Lower lobe of right lung (tissue), 2 donors: Measurements from ENCODE around the gene STMP1. TPM values are rescaled to one million over a fixed set of nuclear protein-coding genes. Genes with fewer than 3 reads are reported as not detected.
A peak's percentile ranks its signal among the peaks of the same experiment; 100 is the strongest.
"Not testable (repeated sequence)": the region's sequence is repeated elsewhere in the genome, so short reads cannot be mapped to it uniquely, and the experiment has no call there.

Experiments
- ATAC-seq, 2 donors: fragments of 200-7000 bp; cut with Tn5 transposase; one replicate each; pipeline ENCODE4 v1.9.1; 2020 to 2022; ENCODE audit warnings: mild to moderate bottlenecking in 2 of 2, moderate library complexity in 2 of 2
- DNase-seq: peaks from one replicate; pipeline ENCODE4 v3.0.0-alpha.2; 2020
- H3K27ac ChIP-seq: fragments of 200-600 bp; one replicate; pipeline ENCODE4 v1.8.0; 2022
- H3K27me3 ChIP-seq: fragments of 200-600 bp; one replicate; pipeline ENCODE4 v1.8.0; 2022; ENCODE audit warnings: low read depth
- H3K36me3 ChIP-seq: fragments of 200-600 bp; one replicate; pipeline ENCODE4 v1.8.0; 2022; ENCODE audit warnings: mild to moderate bottlenecking
- H3K4me1 ChIP-seq: fragments of 200-600 bp; one replicate; pipeline ENCODE4 v1.8.0; 2022
- H3K4me3 ChIP-seq: fragments of 200-600 bp; one replicate; pipeline ENCODE4 v1.8.0; 2022; ENCODE audit warnings: mild to moderate bottlenecking
- H3K9me3 ChIP-seq: fragments of 200-600 bp; one replicate; pipeline ENCODE4 v1.8.0; 2022
- CTCF ChIP-seq: fragments of 200-600 bp; IDR thresholded peaks from one replicate; pipeline ENCODE4 v1.8.0; 2022; ENCODE audit warnings: antibody characterized with exemption, mild to moderate bottlenecking
- intact Hi-C: fragments of 100-400 bp; cut with DNase I; formaldehyde crosslinking; loops from one replicate; pipeline ENCODE4 v1.11.0; 2022
- total RNA-seq: library from RNA; stranded (reverse); fragmentation: NEBNext Ultra II Directional; extraction: Animal tissue kit (Norgen Biotek cat#: 25700); gene quantifications from one replicate; pipeline ENCODE4 v1.2.1, GENCODE V29; 2021
- donor health status: DM: no; HTN: yes; CAD: no; lungs with severe emphysema.

STMP1 gene
- total RNA-seq, 1 donor from 2014 or later = 24.3 TPM

- H3K36me3 ChIP-seq = peaks cover 94% of the 10 kb centered on the region
- H3K9me3 ChIP-seq = no peaks in the 10 kb centered on the region
- H3K27ac ChIP-seq = no peak overlapping the region
- ATAC-seq = peak; percentile 65 to 68
- no peaks in the 10 kb centered on the region for H3K27me3 ChIP-seq
- no peak overlapping the region for H3K4me3 ChIP-seq
- peak; percentile 87 for TF ChIP-seq CTCF
- no peak for DNase-seq
- no peaks in the 10 kb centered on the region for H3K4me1 ChIP-seq
- intact Hi-C loops = no loop called here
These were observed 41.1 kb upstream of the STMP1 start for GRCh38 chr7:135620980-135621850.

- H3K27ac ChIP-seq = no peak overlapping the region
- H3K36me3 ChIP-seq = peaks cover 98% of the 10 kb centered on the region
- no peak for DNase-seq
- no peak for TF ChIP-seq CTCF
- no peaks in the 10 kb centered on the region for H3K9me3 ChIP-seq
- H3K4me3 ChIP-seq = no peak overlapping the region
- no peaks in the 10 kb centered on the region for H3K27me3 ChIP-seq
- no peaks in the 10 kb centered on the region for H3K4me1 ChIP-seq
- no peak for ATAC-seq
- intact Hi-C loops = no loop called here
These were observed 28.0 kb upstream of the STMP1 start for GRCh38 chr7:135634191-135634878.

- H3K4me1 ChIP-seq, H3K9me3 ChIP-seq, intact Hi-C loops, H3K27ac ChIP-seq, ATAC-seq, H3K27me3 ChIP-seq, H3K4me3 ChIP-seq, DNase-seq: not testable (repeated sequence)
- peaks cover 84% of the 10 kb centered on the region for H3K36me3 ChIP-seq
These were observed 22.6 kb upstream of the STMP1 start for GRCh38 chr7:135639690-135640089.

- Histone ChIP-seq H3K36me3 (peaks cover 76% of the 10 kb centered on the region), H3K27ac (no peak overlapping the region), H3K9me3 (no peaks in the 10 kb centered on the region), H3K4me3 (no peak overlapping the region), H3K4me1 (no peaks in the 10 kb centered on the region), H3K27me3 (no peaks in the 10 kb centered on the region)
- DNase-seq (no peak), ATAC-seq (peak in 1 of 2 donors; percentile 35)
- TF ChIP-seq CTCF = no peak
- intact Hi-C loops = no loop called here
These were observed 18.2 kb upstream of the STMP1 start for GRCh38 chr7:135644154-135644553.

GRCh38 chr7:135644729-135645128 is 17.6 kb upstream of the STMP1 start:
- H3K4me1 ChIP-seq = no peaks in the 10 kb centered on the region
- H3K4me3 ChIP-seq = no peak overlapping the region
- H3K36me3 ChIP-seq = peaks cover 71% of the 10 kb centered on the region
- no peaks in the 10 kb centered on the region for H3K9me3 ChIP-seq
- TF ChIP-seq CTCF = no peak
- intact Hi-C loops = no loop called here
- H3K27me3 ChIP-seq = no peaks in the 10 kb centered on the region
- no peak for DNase-seq
- H3K27ac ChIP-seq = no peak overlapping the region
- ATAC-seq = no peak
